NCI-H2107 treated with DMSO at 0.1 percent for 48 hours (cell line): ENCODE results near the gene FAM200B.

Experiments used
- DNase-seq: peaks from one replicate; lab custom pipeline; 2025; ENCODE audit not compliant: unreplicated experiment; lab: John Stamatoyannopoulos, UW

FAM200B gene

DNA sequence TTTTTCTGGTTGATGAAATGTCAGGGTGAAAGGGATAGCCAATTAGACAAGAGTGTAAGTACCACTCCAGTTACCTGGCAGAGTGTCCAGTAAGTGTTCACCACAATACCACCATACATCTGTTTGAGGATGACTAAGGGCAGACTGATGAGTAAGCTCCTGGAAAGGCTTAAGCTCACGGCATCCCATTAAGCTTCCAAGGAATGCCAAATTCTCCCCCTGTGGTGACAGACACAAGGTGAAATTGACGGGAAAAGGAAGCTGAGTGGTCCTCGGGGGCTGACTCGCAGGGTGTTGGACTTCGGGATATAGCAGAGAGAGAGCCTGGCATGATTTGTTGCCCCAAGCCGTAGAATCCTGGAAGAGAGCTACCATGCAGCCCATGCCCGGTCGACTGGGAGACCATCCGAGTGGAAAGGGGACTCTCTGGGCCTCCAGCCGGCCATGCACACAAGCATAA lies 13.6 kb downstream of the FAM200B start:
- DNase-seq: peak; percentile 50

DNA sequence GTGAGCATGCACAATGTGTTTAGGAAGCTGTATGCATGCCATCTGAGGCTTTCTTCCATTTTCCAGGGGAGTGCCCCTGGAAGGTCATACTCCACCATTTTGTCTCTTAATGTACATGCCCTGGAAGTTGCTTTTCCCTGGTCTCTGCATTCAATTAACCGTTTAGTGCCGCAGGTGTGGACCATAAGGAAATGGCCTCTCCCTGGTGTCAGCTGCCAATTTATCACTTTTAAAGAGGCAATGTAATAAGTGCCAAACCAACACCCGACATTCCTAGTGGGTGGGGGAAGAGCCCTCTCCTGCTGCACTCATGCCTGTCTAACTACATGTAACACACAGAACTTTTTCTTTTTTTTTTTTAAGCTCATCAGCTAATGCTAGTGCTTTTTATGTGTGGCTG lies 14.1 kb downstream of the FAM200B start:
- DNase-seq: no peak

DNA sequence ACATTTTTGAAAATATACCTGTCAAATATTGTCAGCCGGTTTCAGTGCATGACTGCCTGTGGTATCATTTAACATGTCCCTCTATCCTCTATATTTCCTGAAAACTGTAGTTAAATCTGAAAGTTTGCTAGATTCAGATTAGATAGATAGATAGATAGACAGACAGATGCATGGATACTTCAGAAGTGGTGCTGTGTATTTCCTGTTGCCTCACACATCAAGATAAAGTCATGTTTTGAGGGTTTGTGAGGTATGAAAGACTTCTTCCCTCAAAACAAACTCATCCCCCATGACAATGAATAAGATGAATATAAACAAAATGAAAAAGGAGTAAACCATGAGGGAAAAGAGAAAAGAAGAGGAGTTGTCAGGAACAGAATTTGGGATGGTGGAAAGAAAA lies 15.2 kb downstream of the FAM200B start:
- DNase-seq: no peak

DNA sequence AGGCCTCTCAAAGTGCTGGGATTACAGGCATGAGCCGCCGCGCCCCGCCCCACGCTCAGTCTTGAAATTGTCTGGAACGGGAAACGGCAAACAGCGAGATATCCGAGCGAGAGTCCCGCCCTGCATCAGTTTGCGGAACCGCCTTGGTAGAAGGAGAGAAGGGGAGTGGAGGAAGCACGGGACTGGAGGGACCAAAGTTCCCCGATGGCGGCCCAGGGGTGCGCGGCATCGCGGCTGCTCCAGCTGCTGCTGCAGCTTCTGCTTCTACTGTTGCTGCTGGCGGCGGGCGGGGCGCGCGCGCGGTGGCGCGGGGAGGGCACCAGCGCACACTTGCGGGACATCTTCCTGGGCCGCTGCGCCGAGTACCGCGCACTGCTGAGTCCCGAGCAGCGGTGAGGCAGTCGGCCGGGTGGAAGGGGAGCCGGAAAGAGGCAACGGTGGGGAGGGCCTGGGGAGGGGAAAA lies 21.3 kb downstream of the FAM200B start, which contains the start of gene BST1:
Gene BST1, plus strand, starts transcription at position 125 of the 463 bp plus-strand sequence. Its CDS starts 80 bp downstream, at position 205.
- no peak for DNase-seq

DNA sequence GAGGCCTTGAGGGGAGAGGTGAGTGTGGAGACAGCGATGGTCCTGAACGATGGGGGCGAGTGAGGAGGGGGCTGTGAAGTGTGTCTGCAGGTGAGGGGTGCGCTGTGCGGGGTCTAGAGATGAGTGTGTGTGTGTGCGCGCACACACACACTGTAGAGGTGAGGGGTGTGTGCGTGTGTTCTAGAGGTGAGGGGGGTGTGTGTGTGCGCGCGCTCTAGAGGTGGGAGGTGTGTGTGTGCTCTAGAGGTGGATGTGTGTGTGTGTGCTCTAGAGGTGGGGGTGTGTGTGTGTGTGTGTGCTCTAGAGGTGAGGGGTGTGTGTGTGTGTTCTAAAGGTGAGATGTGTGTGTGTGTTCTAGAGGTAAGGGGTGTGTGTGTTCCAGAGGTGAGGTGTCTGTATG lies 21.8 kb downstream of the FAM200B start:
- no peak for DNase-seq

DNA sequence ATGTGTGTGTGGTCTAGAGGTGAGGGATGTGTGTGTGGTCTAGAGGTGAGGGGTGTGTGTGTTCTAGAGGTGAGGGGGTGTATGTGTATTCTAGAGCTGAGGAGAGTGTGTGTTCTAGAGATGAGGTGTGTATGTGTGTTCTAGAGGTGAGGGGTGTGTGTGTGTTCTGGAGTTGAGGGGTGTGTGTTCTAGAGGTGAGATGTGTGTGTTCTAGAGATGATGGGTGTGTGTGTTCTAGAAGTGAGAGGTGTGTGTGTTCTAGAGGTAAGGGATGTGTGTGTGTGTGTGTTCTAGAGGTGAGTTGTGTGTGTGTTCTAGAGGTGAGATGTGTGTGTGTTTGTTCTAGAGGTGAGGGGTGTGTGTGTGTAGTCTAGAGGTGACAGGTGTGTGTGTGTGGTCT lies 22.5 kb downstream of the FAM200B start:
- DNase-seq: no peak

DNA sequence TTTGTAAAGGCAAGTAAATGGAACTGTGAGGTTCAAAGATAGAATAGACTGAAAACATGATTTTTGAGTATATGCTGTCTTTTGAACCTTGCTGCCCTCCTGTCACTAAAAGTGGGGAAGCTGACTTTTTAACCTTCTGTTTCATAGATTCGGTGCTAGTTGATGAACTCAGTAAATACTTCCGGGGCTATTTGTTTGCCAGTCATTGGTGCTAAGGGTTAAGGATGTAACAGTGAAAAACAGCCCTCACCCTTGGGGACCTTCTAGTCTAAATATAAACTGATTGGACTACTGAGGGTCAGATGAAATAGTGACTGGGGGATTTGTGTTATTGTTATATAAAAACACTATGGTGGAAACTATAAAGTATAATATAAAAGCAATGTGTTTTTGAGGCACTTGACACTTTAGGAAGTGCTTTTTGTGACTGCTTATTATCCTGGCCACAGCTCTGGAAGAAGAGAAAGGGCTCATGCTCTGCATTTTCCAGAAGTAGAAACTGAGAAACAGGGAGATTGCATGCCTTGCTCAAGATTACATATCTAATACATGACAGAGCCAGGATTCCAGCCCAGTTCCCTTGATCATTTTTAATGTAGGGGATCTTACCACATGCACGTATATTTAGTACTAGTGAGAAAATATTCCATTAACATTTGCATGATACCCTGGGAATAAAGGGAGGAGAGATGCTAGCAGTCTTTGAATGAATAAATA lies 25.2 kb downstream of the FAM200B start:
- no peak for DNase-seq

DNA sequence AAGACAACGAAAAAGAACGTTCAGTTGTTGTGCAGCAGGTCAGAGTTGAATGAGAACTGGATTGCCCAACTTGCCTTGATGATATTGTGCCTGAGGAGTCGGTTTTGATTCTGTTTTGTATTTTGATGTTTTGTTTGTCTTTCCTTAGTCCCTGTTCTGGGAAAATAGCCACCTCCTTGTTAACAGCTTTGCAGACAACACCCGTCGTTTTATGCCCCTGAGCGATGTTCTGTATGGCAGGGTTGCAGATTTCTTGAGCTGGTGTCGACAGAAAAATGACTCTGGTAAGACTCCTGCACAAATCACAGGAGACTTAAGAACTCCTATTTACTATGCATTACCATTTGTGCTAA lies 25.7 kb downstream of the FAM200B start:
- DNase-seq: no peak

DNA sequence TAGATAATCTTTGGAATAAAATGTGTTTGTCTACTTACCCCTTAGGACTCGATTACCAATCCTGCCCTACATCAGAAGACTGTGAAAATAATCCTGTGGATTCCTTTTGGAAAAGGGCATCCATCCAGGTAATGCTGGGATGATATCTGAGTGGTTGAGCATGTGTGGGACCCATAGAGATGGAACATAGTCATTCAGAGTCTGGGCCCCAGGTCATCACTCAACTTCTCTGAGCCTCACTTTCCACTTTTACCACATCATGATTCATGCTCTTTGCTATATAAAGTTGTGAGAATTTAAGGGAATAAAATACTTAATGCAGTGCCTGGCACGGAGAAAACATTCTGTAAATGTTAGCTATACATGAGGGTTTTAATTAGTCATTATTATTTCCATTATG lies 30.1 kb downstream of the FAM200B start:
- no peak for DNase-seq

DNA sequence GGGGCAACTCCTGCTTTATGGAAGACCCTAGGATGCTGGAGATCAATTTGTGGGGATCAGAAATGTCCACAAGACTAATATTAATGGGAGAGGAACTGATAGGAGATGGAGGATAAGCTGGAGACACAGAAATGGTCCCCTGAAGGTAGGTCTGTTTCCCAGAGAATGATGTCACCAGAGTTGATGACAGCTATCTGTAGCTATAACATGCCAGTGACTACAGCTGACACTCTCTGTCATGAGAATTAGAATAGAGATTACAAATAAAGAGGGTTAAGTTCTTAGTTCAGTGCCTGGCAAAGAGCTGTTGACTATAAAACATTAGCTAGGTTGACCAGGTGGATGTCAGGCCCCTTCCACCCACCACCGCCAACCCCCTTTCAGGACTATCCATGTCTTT lies 30.6 kb downstream of the FAM200B start:
- no peak for DNase-seq

DNA sequence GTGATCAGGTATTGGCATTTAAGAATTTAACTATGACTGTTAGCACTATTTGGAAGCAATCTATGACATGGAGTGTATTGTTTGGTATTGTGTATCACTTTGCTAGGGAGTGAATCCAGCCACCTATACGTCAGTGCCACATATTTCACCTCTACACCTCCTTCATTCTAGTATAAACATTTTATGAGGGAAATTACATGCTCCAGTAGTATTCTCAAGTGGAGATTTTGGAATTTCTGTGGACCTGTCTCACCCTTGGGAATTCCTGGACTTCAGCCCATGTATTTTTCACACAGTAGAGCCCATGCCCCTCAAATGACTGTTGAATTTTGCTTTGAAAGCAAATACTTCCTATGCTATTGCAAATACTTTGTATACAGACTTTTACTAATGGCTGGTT lies 32.5 kb downstream of the FAM200B start:
- no peak for DNase-seq

DNA sequence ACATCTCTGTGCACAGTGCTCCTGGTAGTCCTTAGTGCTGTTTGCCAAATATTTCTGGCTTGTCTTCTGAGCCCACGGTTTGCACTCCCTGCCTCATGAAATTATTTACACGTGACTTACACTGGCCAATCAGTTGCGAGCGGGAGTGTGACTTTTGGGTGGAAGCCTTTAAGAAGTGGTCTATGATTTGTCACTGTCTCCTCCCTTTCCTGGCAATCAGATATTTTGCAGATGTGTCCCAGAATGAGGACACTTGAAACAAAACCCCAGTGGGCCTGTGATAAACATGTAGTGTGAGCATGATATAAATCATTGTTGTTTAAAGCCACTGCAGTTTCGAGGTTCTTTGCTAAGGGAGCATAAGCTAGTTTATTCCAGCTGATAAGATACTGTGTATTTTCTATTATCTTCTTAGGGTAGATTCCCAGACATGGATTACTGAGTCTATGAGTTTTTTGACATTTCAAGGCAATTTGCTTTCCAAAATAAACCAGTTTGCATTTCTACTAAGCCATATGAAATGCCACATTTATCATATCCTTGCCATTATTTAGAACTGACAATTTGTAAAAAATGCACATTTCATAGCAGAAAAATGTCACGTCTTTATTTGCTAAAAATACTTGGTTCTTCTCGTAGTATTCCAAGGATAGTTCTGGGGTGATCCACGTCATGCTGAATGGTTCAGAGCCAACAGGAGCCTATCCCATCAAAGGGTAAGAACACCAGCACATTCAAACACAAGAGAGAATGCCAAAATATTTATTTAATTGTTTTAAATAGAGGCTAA lies 33.2 kb downstream of the FAM200B start:
- DNase-seq: no peak

DNA sequence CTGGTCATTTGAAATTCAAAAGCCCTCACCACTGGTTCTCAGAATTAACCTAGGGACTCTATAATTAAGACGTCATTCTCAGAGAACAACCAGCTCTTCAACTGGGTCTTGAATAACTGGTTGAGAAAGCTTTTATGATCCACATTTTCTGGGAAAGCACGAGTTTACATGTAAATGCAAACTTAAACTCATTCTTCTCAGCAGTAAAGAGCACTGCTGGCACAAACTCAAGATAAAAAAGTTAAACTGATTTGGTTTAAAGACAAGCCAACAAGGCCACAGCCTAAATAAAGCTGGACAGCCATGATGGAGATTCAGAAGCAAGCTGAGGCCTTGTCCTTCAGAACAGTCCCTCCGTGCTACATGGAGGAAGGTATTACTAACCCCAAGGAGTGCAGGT lies 34.5 kb downstream of the FAM200B start:
- DNase-seq: no peak

DNA sequence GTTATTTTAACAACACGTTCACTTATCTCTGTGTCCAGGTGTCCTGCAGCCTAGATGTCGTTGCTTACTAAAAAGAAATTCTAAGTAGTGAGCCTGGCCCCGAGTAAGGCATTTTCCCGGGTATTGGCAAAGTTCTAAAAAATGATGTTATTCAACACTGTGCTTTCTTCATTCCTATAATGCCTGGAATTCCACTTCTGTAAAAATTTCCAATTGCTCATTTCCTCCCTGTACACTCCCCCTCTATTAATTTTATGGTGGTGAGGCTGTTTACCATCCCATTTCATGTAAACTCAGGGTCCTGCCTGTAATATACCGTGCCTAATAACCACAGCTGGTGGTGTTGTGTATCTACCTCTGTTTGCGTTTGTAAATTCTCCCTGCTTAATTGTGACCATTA lies 35.5 kb downstream of the FAM200B start:
- DNase-seq: no peak

DNA sequence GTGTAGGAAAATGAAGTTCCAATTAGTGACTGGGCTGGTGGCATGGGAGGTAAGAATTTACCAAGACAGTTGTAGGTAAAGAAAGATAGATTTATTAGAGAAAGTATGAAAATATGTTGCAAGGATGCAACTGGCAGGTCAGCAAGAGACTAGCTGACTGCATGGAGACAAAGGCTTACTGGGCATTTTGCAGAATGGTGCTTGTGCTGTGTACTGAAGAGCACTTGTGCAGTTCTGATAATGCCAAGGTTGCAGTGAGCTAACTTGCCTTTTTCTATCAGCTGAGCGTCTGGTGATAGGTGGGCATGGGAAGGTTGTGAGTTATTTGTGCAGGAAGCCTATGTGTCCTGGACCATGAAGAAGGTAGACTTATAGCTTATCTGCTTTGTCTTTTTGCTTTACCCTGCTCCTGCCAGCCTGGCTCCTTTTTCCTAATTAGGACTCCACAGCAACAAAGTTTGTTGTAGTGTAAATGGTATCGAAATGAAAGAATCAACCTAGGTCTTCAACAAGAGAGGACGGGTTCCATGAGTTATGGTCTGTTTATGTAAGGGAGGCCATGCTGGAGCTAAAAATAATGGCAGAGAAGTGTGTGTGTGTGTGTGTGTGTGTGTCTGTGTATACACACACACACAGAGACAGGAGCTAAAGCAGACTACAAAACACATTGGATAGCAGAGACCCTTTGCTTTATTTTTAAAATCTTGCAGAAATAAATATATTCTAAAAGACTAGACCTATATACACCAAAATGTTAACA lies 36.2 kb downstream of the FAM200B start:
- no peak for DNase-seq

DNA sequence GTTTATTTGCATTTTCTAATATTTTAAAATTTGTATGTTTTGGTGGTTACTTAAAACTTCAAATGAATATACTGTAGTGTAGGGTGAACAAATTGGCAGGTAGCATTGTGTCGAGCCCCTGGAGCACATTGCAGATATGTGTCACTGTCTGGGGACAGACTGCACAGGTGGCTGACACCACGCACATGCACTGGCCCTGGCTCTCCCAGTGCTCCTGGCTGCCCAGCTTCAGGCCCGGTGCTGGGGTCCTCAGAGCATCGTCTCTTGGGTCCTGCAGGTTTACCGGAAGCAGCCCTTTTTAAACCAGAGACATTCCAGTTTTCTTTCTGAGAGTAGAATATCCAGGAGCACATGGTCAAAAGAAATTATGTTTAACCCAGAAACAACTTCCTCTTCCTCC lies 36.8 kb downstream of the FAM200B start:
- no peak for DNase-seq

DNA sequence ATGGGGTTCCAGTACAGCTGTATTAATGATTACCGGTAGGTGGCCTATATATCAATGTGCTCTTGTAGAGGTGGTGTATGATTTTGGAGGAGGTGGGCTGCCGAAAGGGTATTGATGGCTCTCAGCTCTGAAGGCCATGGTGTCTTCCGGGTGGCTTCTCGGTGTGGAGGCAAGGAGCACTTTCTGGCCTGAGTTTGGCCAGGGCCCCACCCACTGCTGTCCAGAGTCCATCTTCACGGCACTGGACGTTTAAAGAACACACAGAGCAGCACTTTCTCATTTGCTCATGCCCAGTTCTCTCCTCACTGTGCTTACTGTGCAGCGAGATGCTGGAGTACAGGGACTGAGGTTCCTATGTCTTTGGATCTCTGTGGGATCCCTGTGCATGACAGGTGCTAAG lies 37.3 kb downstream of the FAM200B start:
- no peak for DNase-seq

DNA sequence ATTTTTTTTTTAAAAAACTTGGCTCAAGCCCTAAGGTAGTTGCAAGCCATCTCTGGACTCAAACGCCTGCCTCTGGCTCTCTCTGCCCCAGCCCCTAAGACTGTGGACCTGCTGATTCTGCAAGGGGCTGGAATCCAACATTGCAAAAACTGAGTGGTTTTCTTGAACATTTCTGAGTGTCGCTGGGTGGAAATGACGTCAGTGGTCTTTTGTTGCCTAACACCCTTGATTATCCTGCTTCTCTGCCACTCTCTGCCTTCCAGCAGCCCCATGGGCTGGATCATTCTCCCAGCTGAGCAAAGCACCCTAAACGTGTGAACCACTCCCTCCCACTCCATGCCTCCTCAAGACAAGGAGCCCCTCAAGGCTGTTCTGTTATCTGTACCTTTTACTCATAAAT lies 37.9 kb downstream of the FAM200B start:
- DNase-seq: no peak

DNA sequence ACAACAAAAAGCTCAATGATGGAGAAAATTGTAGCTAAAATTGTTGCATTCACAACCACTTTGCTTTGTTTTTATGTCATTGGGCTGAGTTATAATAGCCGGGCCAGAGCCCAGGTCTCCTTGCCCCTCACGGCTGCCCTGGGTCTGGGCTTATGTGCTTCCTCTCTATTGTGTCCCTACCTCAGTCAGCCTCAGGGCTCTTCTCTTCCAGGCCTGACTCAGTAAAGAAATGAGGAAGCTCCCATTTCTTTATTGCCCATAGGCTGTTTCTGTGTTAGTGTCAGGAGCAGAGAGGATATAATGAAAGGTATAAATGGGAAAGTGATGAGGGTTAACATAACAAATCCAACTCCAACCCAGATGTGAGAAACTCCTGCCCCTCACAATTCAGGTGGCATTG lies 39.2 kb downstream of the FAM200B start:
- no peak for DNase-seq

DNA sequence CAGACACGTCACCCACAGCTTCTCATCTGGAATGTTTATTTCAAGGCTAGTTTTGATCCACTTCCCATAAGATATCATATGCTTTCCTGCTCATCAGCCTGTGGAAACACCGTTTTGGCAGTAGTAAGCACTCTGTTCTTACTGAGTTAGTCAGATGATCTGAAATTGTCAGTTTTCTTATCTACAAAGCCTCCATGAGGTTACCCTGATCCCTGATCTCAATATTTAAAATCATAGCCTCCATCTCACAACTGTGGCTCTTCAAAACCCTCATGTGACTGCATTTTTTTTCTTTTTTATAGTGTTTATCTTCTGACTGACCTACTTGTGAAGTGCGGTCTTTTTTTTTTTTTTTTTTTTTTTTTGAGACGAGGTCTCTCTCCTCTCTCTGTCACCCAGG lies 44.0 kb downstream of the FAM200B start:
- DNase-seq: no peak

DNA sequence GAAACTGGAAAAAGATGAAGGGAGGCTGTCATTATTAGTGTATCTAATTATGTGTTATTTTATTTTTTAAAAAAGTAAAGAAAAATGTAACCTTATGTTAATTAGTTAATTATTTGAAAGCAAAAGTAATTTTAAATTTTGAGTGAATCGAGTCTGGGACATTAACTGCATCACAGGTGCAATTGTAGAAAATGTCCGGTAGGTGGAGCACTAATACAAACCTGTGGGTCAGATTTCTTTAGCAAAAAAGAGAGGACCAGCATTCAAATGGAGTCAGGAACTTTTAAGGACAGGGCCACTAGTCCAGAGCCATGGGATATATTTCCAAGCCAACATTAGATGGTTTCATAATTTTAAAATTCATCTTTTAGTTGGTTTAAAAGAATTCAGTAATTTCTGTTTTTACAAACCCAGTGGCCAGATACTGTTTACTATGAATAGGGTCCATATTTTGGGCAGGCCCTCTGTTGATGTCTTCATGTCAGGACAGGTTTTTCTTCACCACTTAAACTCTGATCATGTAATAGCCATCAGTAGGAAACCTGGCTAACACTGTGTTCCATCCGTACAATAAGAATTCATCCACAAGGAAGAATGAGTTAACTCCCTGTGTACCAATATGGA lies 48.4 kb downstream of the FAM200B start:
- peak; percentile 28 for DNase-seq
